ENCODE results near the gene ATP5PF.

DNA sequence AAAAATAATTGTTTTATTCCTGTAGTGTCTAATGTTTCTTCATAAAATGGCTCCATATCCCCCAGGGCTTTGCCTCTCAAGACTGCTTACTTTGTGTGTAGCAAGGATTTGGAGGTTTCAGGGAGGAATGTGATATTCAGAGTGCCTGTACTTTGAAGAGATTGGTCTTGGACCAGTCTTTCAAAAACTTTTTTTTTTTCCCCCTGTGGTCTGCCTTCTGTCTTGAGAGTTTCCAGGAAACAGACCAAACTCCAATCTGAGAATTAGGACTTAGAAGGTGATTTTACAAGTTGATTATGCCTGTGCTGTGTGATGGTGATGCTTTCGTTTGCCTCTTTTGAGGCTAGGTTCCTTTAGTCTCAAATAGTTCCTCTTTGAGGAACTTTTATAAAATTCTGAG lies 26.0 kb upstream of the ATP5PF start:
- no peak for TF ChIP-seq EZH2 (IDR thresholded peaks at IDR 0.05; ENCODE audit: low read depth)
- no peak for TF ChIP-seq CTCF (conservative IDR thresholded peaks at IDR 0.05)
